Retina (tissue), 1 donor: ENCODE results near the gene ASGR1.
A peak's percentile ranks its signal among the peaks of the same experiment; 100 is the strongest.
"Not testable (repeated sequence)": the region's sequence is repeated elsewhere in the genome, so short reads cannot be mapped to it uniquely, and the experiment has no call there.

Experiments
- DNase-seq: peaks from one replicate; pipeline ENCODE4 v3.0.0-alpha.2; 2016

ASGR1 gene

DNA sequence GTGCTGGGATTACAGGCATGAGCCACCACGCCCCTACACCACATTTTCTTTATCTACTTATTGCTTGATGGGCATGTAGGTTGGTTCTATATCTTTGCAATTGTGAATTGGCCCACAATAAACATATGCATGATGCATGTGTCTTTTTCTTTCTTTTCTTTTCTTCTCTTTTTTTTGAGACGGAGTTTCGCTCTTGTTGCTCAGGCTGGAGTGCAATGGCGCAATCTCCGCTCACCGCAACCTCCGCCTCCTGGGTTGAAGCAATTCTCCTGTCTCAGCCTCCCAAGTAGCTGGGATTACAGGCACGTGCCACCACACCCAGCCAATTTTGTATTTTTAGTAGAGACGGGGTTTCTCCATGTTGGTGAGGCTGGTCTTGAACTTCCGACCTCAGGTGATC, 20.7 kb downstream of the ASGR1 start:
- not testable (repeated sequence) for DNase-seq

- DNase-seq = no peak
Observed at GRCh38 chr17:7156342-7156940, 22.7 kb downstream of the ASGR1 start.

DNA sequence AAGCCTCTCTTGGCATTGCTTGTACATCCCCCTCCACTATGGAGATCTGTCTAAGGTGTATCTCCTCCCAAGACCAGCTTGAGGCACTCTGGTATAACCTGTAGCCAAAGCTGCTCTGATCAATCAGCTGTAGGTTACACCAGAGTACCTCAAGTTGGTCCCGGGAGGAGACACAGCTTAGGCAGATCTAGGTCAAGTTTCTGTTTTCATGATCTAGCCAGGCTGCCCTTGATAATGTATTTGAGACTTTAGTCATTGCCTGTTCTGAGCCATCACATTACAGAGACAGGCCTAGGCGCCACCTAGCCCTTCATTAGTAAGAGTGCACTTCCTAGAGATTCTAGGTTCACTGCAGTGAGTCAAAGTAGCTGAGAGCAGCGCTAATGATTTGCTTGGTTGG, 31.4 kb downstream of the ASGR1 start:
- DNase-seq = no peak

DNA sequence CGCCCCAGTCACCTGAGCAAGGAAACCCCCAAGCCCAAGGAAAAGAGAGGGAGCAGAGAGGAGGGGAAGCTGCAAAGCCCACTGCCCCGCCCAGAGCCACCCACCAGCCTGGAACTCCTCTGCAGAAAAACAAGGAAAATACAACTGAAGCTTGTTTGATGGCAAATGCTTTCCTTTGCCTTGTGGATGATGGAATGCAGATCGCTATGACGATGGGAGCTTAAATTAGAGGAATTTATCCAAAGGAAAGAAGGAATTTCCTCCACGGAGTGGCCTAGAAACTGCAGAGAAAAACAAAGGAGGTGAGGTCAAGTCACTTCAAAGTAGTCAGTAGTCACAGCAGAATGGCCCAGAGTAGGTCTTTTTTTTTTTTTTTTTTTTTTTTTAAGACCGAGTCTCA, 33.1 kb downstream of the ASGR1 start:
- no peak for DNase-seq

- DNase-seq = no peak
Observed at GRCh38 chr17:7144213-7144612, 35.0 kb downstream of the ASGR1 start.

- DNase-seq = no peak
Observed at GRCh38 chr17:7141824-7142223, 37.3 kb downstream of the ASGR1 start.

GRCh38 chr17:7139400-7139799, 39.8 kb downstream of the ASGR1 start:
- DNase-seq = no peak

DNA sequence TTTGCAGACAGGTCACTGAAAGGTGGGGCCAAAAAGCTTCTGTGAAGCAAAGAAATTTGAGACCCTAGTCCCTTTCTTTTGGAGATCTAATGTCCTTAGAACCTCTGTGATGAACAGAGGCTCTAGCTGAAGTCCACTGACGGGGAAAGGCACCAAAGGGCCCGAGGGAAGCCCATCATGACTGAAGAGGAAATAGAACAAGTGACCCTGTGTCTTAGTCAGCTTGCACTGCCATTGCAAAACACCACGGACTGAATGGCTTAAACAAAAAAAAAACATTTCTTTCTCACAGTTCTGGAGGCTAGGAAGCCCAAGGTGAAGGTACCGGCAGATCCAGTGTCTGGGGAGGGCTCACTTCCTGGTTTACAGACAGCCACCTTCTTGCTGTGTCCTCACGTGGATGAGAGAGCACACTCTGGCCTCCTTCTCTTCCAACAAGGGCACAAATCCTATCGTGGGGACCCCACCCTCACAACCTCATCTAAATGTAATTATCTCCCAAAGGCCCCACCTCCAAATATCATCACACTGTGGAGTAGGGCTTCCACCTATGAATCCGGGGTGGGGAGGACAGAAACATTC, 40.3 kb downstream of the ASGR1 start:
- no peak for DNase-seq

- no peak for DNase-seq
Observed at GRCh38 chr17:7137171-7137943, 41.8 kb downstream of the ASGR1 start.

GRCh38 chr17:7136266-7136877, 42.8 kb downstream of the ASGR1 start:
- DNase-seq = peak; percentile 78

- DNase-seq = no peak
Observed at GRCh38 chr17:7133916-7134315, 45.3 kb downstream of the ASGR1 start.

DNA sequence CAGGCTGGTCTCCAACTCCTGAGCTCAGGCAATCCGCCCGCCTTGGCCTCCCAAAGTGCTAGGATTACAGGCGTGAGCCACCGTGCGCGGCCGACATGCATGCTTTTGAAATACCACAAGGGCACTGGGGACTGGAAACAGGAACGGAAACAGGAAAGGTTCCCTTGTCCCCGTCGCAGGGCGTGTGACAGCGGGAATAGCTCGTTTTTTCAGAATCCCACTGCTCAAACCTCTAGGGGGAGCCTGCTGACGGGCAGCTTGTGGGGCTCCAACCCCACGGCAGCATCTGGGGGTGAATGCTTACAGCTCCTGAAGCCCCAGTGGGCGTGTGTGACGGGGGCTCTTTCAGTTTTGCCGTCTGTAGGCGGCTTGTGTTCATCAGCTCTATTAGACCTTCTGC, 45.7 kb downstream of the ASGR1 start:
- DNase-seq = peak; percentile 33

GRCh38 chr17:7132511-7133094, 46.6 kb downstream of the ASGR1 start:
- no peak for DNase-seq

- no peak for DNase-seq
Observed at GRCh38 chr17:7131423-7131791, 47.8 kb downstream of the ASGR1 start.

DNA sequence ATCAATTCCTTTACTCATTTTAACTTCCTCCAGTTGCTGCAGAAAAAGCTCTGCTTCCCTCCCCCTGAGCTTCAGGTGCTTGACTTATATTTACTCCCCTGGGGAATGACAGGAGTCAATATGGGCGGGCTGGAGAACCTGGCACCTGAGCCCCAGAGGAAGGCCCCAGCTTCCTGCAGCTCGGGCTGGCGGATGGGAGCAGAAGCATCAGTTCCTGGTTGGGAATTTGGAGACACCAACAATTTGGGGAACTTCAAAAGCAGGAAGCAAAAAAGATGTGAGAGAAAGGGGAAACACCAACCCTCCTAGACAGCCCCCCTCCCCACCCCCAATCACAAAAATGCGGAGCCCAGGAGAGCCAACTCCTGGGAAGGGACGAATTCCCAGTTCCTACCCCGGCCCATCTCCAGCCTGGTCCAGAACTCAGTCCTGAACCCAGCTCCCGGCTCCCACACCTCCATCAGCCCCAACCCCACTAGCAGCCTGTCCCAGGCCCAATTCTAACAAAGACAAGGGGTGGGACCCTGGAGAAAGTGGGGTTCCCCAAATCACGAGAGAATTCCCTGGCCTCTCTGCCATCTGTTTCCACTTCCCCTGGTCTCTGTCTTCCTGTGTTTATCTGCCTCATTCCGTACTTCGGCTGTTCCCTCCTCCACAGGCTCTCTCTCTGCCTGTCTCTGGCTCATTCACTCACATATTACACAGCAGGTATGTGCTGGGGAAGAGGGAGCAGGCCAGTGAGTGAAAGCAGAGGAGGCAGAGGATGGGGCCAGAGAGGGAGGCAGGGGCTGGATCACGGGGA, 48.3 kb downstream of the ASGR1 start:
- no peak for DNase-seq

- DNase-seq = no peak
Observed at GRCh38 chr17:7129311-7129710, 49.9 kb downstream of the ASGR1 start.

- no peak for DNase-seq
Observed at GRCh38 chr17:7128160-7128559, 51.0 kb downstream of the ASGR1 start.

DNA sequence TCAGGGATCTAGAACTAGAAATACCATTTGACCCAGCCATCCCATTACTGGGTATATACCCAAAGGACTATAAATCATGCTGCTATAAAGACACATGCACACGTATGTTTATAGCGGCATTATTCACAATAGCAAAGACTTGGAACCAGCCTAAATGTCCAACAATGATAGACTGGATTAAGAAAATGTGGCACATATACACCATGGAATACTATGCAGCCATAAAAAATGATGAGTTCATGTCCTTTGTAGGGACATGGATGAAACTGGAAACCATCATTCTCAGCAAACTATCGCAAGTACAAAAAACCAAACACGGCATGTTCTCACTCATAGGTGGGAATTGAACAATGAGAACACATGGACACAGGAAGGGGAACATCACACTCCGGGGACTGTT, 51.7 kb downstream of the ASGR1 start:
- DNase-seq = not testable (repeated sequence)

DNA sequence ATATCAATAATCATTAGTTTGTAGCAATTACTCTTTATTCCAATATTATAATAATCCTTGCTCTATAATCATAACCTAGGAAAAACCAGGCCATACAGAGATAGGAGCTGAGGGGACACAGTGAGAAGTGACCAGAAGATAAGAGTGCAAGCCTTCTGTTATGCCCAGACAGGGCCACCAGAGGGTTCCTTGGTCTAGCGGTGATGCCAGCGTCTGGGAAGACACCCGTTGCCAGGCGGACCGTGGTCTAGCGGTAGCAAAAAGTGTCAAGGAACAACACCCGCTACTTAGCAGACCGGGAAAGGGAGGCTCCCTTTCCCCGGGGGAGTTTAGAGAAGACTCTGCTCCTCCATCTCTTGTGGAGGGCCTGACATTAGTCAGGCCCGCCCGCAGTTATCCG, 52.8 kb downstream of the ASGR1 start:
- DNase-seq = not testable (repeated sequence)

DNA sequence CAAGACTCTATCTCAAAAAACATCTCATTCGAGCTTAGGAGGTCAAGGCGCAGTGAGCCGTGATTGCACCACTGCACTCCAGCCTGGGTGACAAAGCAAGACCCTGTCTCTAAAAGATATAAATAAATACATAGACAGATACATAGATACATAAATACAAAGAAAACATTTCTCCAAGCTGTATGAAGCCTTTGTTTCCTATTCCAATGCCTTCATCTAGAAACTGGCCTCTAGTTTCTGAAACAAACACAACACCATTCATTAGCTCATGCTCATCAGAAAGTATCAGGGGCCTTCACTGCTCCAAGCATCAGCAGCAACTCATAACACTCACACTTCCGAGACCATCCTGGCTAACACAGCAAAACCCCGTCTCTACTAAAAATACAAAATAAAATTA, 54.2 kb downstream of the ASGR1 start:
- DNase-seq = no peak

DNA sequence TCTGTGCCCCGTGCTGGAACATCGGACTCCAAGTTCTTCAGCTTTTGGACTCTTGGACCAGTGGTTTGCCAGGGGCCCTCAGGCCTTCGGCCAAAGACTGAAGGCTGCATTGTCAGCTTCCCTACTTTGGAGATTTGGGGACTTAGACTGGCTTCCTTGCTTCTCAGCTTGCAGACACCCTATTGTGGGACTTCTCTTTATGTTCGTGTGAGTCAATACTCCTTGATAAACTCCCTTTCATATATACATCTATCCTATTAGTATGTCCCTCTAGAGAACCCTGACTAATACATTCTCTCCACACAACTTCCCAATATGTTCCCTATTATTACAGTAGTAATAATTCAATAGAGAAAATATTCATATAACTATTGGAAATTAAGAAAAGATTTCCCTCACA, 55.3 kb downstream of the ASGR1 start:
- no peak for DNase-seq
